ENCODE results near the gene APBA2. TPM values are rescaled to one million over a fixed set of nuclear protein-coding genes. Genes with fewer than 3 reads are reported as not detected.

Gene APBA2
- total and polyA plus RNA-seq, 8 donors: 0.45 to 13.3 (median 2.0) TPM; not detected in 1

GRCh38 chr15:29123171-29123570 is 237.4 kb downstream of the APBA2 start:
- Histone ChIP-seq H3K4me3 (no peak overlapping the region), H3K9me3 (no peaks in the 10 kb centered on the region), H3K27ac (no peak overlapping the region), H3K36me3 (no peaks in the 10 kb centered on the region), H3K27me3 (peaks cover 0 to 14% (median 0%) of the 10 kb centered on the region in 3 donors), H3K4me1 (no peaks in the 10 kb centered on the region)
- TF ChIP-seq CTCF (IDR thresholded peaks at IDR 0.05): no peak
- TF ChIP-seq EP300 (IDR thresholded peaks at IDR 0.05): no peak
- no peak for TF ChIP-seq POLR2A (IDR thresholded peaks at IDR 0.05)
- TF ChIP-seq POLR2AphosphoS5 (IDR thresholded peaks at IDR 0.05): no peak
- WGBS, 5 donors: 86 to 93% (median 90%) methylated on average over 17 to 18 of the region's 18 CpGs
- DNase-seq: no peak
- intact Hi-C loops (cut with DNase I; ENCODE audit: low total_unique reads): no loop called here

GRCh38 chr15:29123991-29124390 is 238.2 kb downstream of the APBA2 start:
- intact Hi-C loops (cut with DNase I; ENCODE audit: low total_unique reads): no loop called here
- WGBS, 5 donors: 84 to 95% (median 89%) methylated on average over 8 to 9 of the region's 9 CpGs

GRCh38 chr15:29124581-29125381 is 239.0 kb downstream of the APBA2 start:
- no peaks in the 10 kb centered on the region for H3K9me3 ChIP-seq
- no peak for TF ChIP-seq EP300 (IDR thresholded peaks at IDR 0.05)
- no peak for TF ChIP-seq CTCF (IDR thresholded peaks at IDR 0.05)
- no peak for TF ChIP-seq POLR2AphosphoS5 (IDR thresholded peaks at IDR 0.05)
- no peak for DNase-seq
- no peak overlapping the region for H3K27ac ChIP-seq
- WGBS, 5 donors: 74 to 86% (median 79%) methylated on average over 17 to 22 of the region's 22 CpGs
- H3K36me3 ChIP-seq: no peaks in the 10 kb centered on the region
- intact Hi-C loops (cut with DNase I; ENCODE audit: low total_unique reads): no loop called here
- H3K27me3 ChIP-seq: peaks cover 0 to 26% (median 0%) of the 10 kb centered on the region in 3 donors
- no peak overlapping the region for H3K4me3 ChIP-seq
- no peaks in the 10 kb centered on the region for H3K4me1 ChIP-seq

More at GRCh38 chr15:29123991-29124390, 238.2 kb downstream of the APBA2 start:
- no peaks in the 10 kb centered on the region for H3K9me3 ChIP-seq
- H3K4me3 ChIP-seq: no peak overlapping the region
- no peaks in the 10 kb centered on the region for H3K4me1 ChIP-seq
- no peaks in the 10 kb centered on the region for H3K36me3 ChIP-seq
- no peak overlapping the region for H3K27ac ChIP-seq
- TF ChIP-seq POLR2AphosphoS5 (IDR thresholded peaks at IDR 0.05) (no peak), POLR2A (IDR thresholded peaks at IDR 0.05) (no peak), EP300 (IDR thresholded peaks at IDR 0.05) (no peak), CTCF (IDR thresholded peaks at IDR 0.05) (no peak)
- H3K27me3 ChIP-seq: peaks cover 0 to 20% (median 0%) of the 10 kb centered on the region in 3 donors
- DNase-seq: no peak

- 59 to 90% (median 87%) methylated on average over 2 to 19 of the region's 19 CpGs for WGBS, 5 donors
- no peak overlapping the region for H3K27ac ChIP-seq
- H3K4me3 ChIP-seq: no peak overlapping the region
- intact Hi-C loops (cut with DNase I; ENCODE audit: low total_unique reads): no loop called here
- H3K27me3 ChIP-seq: peaks cover 0 to 31% (median 0%) of the 10 kb centered on the region in 3 donors
- H3K9me3 ChIP-seq: no peaks in the 10 kb centered on the region
- H3K4me1 ChIP-seq: no peaks in the 10 kb centered on the region
- H3K36me3 ChIP-seq: no peaks in the 10 kb centered on the region
- TF ChIP-seq POLR2A (IDR thresholded peaks at IDR 0.05): no peak
- no peak for TF ChIP-seq POLR2AphosphoS5 (IDR thresholded peaks at IDR 0.05)
- no peak for TF ChIP-seq EP300 (IDR thresholded peaks at IDR 0.05)
- no peak for TF ChIP-seq CTCF (IDR thresholded peaks at IDR 0.05)
- DNase-seq: no peak
These were observed 239.8 kb downstream of the APBA2 start for GRCh38 chr15:29125382-29126207.

All from stomach (tissue), 9 donors.